Natural killer cell (primary cell): ENCODE data around the gene MFAP3L. TPM values are rescaled to one million over a fixed set of nuclear protein-coding genes. Genes with fewer than 3 reads are reported as not detected.

Source experiments
- ATAC-seq, 3 donors: fragments of 150-1000 bp in 2 of 3; fragments of 200-7000 bp in 1 of 3; cut with Tn5 transposase; 1 replicate in 1 of 3; 2 replicates in 2 of 3; pipeline ENCODE4 v1.10.0; 2021; ENCODE audit warnings: mild to moderate bottlenecking in 2 of 3, moderate library complexity in 2 of 3
- DNase-seq, 2 donors: peaks; one replicate each; pipeline versions ENCODE4 v3.0.0 to v3.0.0-alpha.2; 2013 to 2021; ENCODE audit warnings: mixed read lengths in 1 of 2
- H3K27ac ChIP-seq: one replicate; pipeline ENCODE4 v1.5.1; 2013; ENCODE audit warnings: mild to moderate bottlenecking, low read length
- H3K27me3 ChIP-seq: one replicate; pipeline ENCODE4 v1.6.1; 2013; ENCODE audit warnings: low read length; ENCODE audit not compliant: control insufficient read depth, insufficient read depth
- H3K36me3 ChIP-seq: one replicate; pipeline ENCODE4 v1.6.1; 2013; ENCODE audit warnings: low read length; ENCODE audit not compliant: control insufficient read depth, insufficient read depth
- H3K4me1 ChIP-seq: one replicate; pipeline ENCODE4 v1.6.1; 2013; ENCODE audit warnings: low read length; ENCODE audit not compliant: control insufficient read depth, insufficient read depth
- H3K4me3 ChIP-seq: one replicate; pipeline ENCODE4 v1.5.1; 2013; ENCODE audit warnings: low read length
- H3K9me3 ChIP-seq: one replicate; pipeline ENCODE4 v1.6.1; 2013; ENCODE audit warnings: low read length; ENCODE audit not compliant: control insufficient read depth, insufficient read depth
- H3K27ac Mint-ChIP-seq, 2 donors: one replicate each; pipeline ENCODE4 v1.8.0; 2022; ENCODE audit warnings: mild to moderate bottlenecking in 2 of 2, mixed read lengths in 2 of 2, moderate library complexity in 1 of 2
- H3K27me3 Mint-ChIP-seq, 2 donors: one replicate each; pipeline ENCODE4 v1.8.0; 2022; ENCODE audit warnings: low read depth in 2 of 2, mixed read lengths in 2 of 2
- H3K36me3 Mint-ChIP-seq: one replicate; pipeline ENCODE4 v1.8.0; 2022; ENCODE audit warnings: mixed read lengths
- H3K4me1 Mint-ChIP-seq, 2 donors: one replicate each; pipeline ENCODE4 v1.8.0; 2022; ENCODE audit warnings: mixed read lengths in 2 of 2
- H3K4me3 Mint-ChIP-seq: one replicate; pipeline ENCODE4 v1.8.0; 2022; ENCODE audit warnings: mild to moderate bottlenecking, moderate library complexity, mixed read lengths
- H3K9me3 Mint-ChIP-seq, 2 donors: one replicate each; pipeline ENCODE4 v1.8.0; 2022; ENCODE audit warnings: mixed read lengths in 2 of 2
- WGBS: methylation state at CpG from one replicate; pipeline ENCODE4 v1.1.7; 2013; ENCODE audit warnings: missing lambda C conversion rate; ENCODE audit not compliant: insufficient coverage; 5-methylcytosine and 5-hydroxymethylcytosine counted together
- intact Hi-C: fragments of 100-400 bp; cut with micrococcal nuclease; formaldehyde crosslinking; loops from one replicate; pipeline ENCODE4 v1.14.2; 2022
- total RNA-seq, 4 donors: library from RNA; stranded (reverse); fragments of 120-200 nt in 1 of 4; gene quantifications; one replicate each; pipeline versions ENCODE4 v1.2.3 to v1.2.4, GENCODE V29; 2013 to 2022
- TF ChIP-seq, protein P1 (sequence below): fragments of 200-600 bp; IDR thresholded peaks from one replicate; pipeline ENCODE4 v1.8.0; 2022; ENCODE audit warnings: antibody characterized with exemption

The MFAP3L gene
- total RNA-seq, 3 donors from 2014 or later (not counting 1 experiment from before 2014, with no cell fraction given) = 2.8 to 5.6 (median 5.4) TPM

- no peak for DNase-seq
- TF ChIP-seq, protein P1, sequence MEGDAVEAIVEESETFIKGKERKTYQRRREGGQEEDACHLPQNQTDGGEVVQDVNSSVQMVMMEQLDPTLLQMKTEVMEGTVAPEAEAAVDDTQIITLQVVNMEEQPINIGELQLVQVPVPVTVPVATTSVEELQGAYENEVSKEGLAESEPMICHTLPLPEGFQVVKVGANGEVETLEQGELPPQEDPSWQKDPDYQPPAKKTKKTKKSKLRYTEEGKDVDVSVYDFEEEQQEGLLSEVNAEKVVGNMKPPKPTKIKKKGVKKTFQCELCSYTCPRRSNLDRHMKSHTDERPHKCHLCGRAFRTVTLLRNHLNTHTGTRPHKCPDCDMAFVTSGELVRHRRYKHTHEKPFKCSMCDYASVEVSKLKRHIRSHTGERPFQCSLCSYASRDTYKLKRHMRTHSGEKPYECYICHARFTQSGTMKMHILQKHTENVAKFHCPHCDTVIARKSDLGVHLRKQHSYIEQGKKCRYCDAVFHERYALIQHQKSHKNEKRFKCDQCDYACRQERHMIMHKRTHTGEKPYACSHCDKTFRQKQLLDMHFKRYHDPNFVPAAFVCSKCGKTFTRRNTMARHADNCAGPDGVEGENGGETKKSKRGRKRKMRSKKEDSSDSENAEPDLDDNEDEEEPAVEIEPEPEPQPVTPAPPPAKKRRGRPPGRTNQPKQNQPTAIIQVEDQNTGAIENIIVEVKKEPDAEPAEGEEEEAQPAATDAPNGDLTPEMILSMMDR = no peak
- Mint-ChIP-seq H3K27me3 (peaks cover 3 to 4% of the 10 kb centered on the region in 2 donors), H3K4me3 (no peak overlapping the region), H3K9me3 (no peaks in the 10 kb centered on the region), H3K27ac (no peak overlapping the region), H3K4me1 (no peaks in the 10 kb centered on the region), H3K36me3 (no peaks in the 10 kb centered on the region)
- no peaks in the 10 kb centered on the region for H3K9me3 ChIP-seq
- no peak overlapping the region for H3K27ac ChIP-seq
- H3K4me1 ChIP-seq = no peaks in the 10 kb centered on the region
- WGBS = 100% methylated on average over 1 of the region's 3 CpGs
- intact Hi-C loops = no loop called here
- ATAC-seq = no peak
- no peaks in the 10 kb centered on the region for H3K27me3 ChIP-seq
- H3K4me3 ChIP-seq = no peak overlapping the region
- H3K36me3 ChIP-seq = no peaks in the 10 kb centered on the region
Measured at GRCh38 chr4:170035845-170036244, 9.7 kb upstream of the MFAP3L start.

DNA sequence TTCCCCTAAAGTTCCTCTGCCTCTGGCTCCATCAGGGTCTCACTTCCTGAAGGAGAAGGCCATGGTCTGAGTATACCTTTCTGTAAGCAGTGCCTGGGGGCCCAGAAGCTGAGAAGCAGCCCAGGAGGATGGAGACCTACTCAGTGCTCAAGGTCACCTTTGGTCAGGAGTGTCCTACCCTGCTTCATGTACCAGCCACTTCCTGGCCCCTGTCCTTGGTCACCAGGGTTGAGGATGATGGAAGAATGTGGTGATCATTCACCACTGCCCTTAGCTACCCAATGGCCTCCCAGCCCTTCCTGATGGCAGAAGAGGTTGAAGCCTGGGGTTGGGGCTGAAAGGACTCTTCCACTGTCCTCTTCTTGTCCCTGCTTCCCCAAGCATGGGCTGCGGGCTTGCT lies 9.0 kb upstream of the MFAP3L start:
- WGBS = 62% methylated on average over 1 of the region's 1 CpG
- Mint-ChIP-seq H3K4me1 (no peaks in the 10 kb centered on the region), H3K27ac (no peak overlapping the region)

DNA sequence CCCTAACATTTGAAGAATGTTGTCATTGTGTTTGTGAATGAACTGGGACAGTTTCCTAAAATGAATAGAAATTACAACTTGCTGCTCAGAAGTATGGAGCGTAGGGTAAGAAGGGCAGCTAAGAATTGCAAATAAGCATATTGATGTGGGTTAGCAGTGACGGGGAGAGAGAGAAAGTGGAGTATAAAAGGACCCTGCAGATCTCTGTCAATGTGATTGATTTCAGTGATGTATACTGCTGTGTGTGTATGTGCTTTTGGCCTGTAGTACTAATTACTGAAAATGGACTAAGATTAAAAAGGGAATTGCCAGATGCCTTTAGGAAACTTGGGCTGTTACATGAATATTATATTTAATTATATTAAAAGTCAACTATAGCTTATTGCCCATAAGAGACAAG lies 7.8 kb upstream of the MFAP3L start:
- Mint-ChIP-seq H3K36me3 (no peaks in the 10 kb centered on the region), H3K9me3 (no peaks in the 10 kb centered on the region), H3K4me1 (no peaks in the 10 kb centered on the region), H3K27me3 (peaks cover 7 to 11% of the 10 kb centered on the region in 2 donors), H3K27ac (no peak overlapping the region), H3K4me3 (no peak overlapping the region)
- no peaks in the 10 kb centered on the region for H3K4me1 ChIP-seq
- H3K4me3 ChIP-seq = no peak overlapping the region
- H3K27me3 ChIP-seq = peaks cover 3% of the 10 kb centered on the region
- no peak overlapping the region for H3K27ac ChIP-seq
- TF ChIP-seq, protein P1 = no peak
- no peak for DNase-seq
- H3K36me3 ChIP-seq = no peaks in the 10 kb centered on the region
- ATAC-seq = no peak
- intact Hi-C loops = no loop called here
- 94% methylated on average over 2 of the region's 2 CpGs for WGBS
- no peaks in the 10 kb centered on the region for H3K9me3 ChIP-seq

More for the DNA sequence above, 9.0 kb upstream of the MFAP3L start:
- Mint-ChIP-seq H3K4me3 (no peak overlapping the region), H3K9me3 (no peaks in the 10 kb centered on the region), H3K27me3 (peaks cover 4 to 7% of the 10 kb centered on the region in 2 donors), H3K36me3 (no peaks in the 10 kb centered on the region)
- Histone ChIP-seq H3K36me3 (no peaks in the 10 kb centered on the region), H3K4me3 (no peak overlapping the region), H3K9me3 (no peaks in the 10 kb centered on the region), H3K27me3 (no peaks in the 10 kb centered on the region), H3K27ac (no peak overlapping the region), H3K4me1 (no peaks in the 10 kb centered on the region)
- DNase-seq = no peak
- TF ChIP-seq, protein P1 = no peak
- intact Hi-C loops = no loop called here
- ATAC-seq = no peak

DNA sequence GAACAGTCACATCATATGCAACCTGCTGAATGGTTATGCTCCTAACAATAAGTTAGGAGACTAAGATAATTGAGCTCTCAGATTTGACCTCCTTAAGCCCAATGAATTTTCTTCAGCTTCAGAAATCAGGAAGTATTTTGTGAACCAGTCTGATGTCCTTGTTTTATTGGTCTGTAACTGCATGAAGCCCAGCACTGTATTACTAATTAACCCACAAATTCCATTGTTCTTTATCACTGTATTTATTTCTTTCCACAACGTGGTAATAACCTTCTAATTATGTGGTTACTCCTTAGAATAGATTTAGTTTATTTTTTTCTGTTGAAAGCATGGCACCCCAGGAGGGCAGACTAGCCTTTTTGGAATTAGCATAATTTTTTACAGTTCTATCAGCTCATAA lies 3.9 kb upstream of the MFAP3L start:
- no CpG with 5 or more reads among the region's 1 CpG for WGBS
- H3K36me3 Mint-ChIP-seq = no peaks in the 10 kb centered on the region
- H3K9me3 Mint-ChIP-seq = no peaks in the 10 kb centered on the region
- DNase-seq = no peak
- H3K9me3 ChIP-seq = no peaks in the 10 kb centered on the region
- H3K27me3 ChIP-seq = peaks cover 7% of the 10 kb centered on the region
- H3K4me3 ChIP-seq = no peak overlapping the region
- H3K27ac ChIP-seq = no peak overlapping the region
- no peak overlapping the region for H3K4me3 Mint-ChIP-seq
- TF ChIP-seq, protein P1 = no peak
- peaks cover 10% of the 10 kb centered on the region for H3K4me1 ChIP-seq
- H3K36me3 ChIP-seq = no peaks in the 10 kb centered on the region
- H3K4me1 Mint-ChIP-seq = peaks cover 14 to 16% of the 10 kb centered on the region in 2 donors
- intact Hi-C loops = no loop called here
- no peak overlapping the region for H3K27ac Mint-ChIP-seq
- ATAC-seq = no peak
- H3K27me3 Mint-ChIP-seq = peaks cover 7 to 20% of the 10 kb centered on the region in 2 donors
